GM15510 (cell line): Measurements from ENCODE around the gene GPR132.

Experiments
- POLR2A ChIP-seq: IDR thresholded peaks from 3 replicates; pipeline ENCODE4 v1.6.1; 2011; ENCODE audit warnings: borderline replicate concordance; ENCODE audit not compliant: insufficient read length; ENCODE audit errors: extremely low read depth

Gene GPR132

DNA sequence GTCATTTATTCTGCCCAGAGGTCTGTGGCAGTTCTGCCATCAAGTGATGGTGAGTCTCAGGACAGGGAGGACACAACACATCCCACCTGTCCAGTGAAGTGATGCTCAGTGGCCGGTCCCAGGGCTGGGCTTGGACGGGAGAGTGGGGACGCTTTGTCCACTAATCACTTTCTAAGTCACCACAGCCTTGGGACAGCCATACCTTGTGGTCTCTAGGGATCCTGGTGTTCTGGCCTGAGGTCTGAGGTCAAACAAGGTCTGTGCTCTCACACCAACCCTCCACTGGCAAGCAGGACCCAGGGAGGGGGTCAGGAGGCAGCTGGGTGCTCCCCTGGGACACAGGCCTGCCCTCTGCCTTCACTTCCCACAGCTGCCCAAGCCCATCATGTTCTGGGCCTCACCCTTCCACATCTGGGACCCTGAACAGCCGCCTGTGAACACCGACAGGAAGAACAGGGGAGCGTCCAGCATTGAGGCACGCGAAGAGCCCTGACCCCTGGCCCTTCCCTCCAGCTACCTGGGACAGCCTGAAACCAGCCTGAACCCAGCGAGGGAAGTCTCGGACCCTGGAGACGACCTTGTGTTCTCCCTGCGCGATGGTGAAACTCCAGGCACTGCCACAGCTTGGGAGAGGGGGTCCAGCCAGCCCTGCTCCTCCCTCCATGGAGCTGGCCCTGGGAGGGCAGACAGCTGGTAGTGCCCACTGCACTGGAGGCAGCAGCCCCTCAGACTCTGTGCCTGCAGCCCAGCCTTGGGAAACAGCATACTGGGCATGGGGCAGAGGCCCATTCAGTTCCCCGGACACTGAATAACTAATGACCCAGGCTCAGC is 19.7 kb upstream of the GPR132 start:
- no peak for TF ChIP-seq POLR2A

DNA sequence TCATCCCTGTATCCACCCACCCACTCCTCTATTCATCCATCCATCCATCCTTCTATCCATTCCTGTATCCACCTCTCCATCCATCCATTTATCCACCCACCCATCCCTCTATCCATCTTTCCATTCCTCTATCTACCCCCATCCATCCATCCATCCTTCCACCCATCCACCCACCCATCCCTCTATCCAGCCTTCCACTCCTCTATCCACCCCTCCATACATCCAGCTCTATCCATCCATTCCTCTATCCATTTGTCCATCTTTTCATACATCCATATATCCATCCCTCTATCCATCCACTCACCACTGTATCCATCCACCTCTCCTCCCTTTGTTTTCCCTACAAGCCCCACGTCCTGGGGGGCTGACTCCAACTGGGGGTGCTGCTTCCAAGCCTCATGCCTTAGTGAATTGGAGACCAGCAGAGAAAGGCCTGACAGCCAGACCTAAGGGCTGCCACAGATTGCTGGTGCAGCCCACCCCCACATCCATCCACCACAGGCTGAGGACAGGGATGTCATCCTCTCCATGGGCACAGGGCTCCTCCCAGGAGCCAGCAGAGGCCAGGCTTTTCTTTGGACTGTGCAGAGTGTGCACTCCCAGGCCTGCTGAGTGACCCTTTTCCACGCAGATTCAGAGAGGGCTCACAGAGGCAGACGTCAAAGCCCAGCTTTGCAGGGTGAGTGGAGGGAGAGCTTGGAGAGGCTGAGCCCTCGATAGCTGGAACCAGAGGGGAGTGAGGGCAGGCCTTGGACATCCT is 18.9 kb upstream of the GPR132 start:
- no peak for TF ChIP-seq POLR2A

DNA sequence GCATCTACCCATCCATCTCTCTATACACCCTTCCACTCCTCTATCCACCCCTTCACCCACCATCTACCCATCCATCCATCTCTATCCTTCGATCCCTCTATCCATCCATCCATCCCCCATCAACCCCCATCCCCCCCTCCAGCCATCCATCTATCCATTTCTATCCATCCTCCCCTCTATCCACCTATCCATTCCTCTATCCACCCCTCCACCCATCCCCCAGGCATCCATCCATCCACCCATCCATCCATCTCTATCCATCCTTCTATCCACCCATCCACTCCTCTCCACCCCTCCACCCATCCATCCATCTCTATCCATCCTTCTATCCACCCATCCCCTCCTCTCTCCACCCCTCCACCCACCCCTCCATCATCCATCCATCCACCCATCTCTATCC is 17.5 kb upstream of the GPR132 start:
- no peak for TF ChIP-seq POLR2A

DNA sequence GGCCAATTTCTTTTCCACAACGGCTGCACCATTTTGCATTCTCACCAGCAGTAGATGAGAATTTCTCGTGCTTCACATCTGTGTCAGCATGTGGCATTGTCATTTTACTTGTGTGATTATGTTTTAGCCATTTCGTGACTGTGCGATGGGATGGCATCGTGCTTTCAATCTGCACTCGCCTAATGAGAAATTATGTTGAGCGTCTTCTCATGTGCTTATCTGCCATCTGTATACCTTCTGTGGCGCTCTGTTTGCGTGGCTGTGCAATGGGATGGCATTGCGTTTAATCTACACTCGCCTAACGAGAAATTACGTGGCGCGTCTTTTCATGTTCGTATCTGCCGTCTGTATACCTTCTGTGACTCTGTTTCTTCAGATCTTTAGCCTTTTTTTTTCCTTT is 14.9 kb upstream of the GPR132 start:
- TF ChIP-seq POLR2A, result no peak

DNA sequence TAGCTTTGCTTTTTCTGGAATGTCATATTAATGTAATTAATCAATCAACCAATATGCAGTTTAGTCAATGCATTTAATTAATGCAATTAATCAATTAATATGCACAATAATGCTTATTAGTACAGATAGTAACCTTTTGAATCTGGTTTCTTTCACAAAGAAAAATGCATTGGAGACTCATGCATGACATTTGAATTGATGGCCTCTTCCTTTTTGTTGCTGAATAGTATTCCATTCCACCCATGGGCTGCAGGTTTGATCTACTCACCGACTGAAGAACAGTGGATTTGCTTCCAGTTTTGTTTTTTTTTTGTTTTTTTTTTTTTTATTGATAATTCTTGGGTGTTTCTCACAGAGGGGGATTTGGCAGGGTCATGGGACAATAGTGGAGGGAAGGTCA is 13.1 kb upstream of the GPR132 start:
- TF ChIP-seq POLR2A, result no peak

DNA sequence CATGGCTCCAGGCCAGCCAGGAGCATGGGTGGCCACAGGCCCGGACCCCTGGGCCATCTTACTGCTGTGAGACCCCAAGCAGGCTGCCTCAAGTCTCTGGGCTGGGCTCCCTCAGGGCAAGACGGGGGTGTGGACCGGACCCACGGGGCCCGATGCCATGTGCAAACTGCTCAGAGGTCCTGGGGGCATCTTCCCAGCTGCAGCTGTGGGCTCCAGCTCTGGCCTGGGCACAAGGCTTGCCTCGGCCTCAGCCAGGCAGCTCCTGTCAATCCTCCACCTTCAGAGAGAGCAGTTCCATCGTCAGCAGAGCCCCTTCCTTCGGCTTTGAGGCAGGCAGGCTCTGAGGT is 12.4 kb upstream of the GPR132 start:
- TF ChIP-seq POLR2A, result no peak

DNA sequence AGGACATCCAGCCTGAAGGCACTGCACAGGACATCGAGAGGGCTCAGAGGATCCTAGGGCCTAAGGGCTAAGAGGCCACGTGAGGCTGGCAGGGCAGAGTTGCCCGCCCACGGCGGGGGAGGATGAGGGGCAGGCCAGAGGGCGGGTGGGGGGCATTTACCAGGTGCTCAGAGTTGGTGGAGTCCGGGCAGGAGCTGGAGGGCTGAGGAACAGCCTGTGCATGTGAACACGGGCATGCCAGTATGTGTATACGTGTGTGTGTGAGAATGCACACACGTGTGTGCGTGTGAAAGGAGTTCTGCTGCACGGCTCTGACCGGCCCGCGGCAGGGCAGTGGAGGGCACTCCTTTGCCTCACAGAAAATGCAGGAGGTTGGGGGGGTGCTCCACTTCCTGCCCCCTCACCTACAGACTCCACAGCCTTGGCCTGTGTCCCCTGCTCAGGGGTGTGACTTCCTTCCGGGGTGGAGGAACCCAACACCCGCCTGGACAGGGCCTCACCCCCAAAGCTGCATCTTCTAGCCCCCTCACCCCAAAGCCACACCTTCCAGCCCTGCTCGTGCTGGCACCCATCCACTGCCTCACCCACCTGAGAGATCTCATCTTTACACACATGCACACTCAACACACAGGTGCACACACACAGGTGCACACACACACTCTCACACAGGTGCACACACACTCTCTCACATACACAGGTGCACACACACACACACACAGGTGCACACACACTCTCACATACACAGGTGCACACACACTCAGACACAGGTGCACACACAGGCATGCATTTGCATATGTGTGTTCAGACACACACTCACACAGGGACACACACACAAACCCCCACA is 11.8 kb upstream of the GPR132 start:
- TF ChIP-seq POLR2A, result no peak

DNA sequence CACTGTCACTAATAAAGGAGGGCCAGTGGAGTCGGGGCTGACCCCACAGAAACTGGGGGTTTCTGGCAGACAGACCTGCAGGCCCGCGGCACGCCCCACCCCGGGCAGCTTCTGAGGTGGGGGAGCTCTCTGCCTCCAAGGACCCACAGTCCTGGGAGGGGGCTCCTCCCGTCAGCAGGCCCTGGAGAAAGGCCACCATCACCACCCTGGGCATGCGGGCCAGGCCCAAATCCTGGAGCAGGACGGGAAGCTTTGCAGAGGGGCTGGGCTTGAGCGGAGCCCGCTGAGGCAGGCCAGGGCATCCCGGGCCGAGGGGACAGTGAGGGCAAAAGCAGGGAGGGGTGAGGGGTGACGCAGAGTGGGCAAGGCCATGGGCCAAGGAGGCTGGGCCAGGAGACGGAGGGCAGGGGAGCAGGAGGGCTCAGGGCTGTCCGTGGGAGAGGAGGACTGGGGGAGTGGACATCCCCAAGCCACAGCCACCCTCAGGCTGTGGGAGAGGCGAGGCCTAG is 11.1 kb upstream of the GPR132 start:
- no peak for TF ChIP-seq POLR2A

DNA sequence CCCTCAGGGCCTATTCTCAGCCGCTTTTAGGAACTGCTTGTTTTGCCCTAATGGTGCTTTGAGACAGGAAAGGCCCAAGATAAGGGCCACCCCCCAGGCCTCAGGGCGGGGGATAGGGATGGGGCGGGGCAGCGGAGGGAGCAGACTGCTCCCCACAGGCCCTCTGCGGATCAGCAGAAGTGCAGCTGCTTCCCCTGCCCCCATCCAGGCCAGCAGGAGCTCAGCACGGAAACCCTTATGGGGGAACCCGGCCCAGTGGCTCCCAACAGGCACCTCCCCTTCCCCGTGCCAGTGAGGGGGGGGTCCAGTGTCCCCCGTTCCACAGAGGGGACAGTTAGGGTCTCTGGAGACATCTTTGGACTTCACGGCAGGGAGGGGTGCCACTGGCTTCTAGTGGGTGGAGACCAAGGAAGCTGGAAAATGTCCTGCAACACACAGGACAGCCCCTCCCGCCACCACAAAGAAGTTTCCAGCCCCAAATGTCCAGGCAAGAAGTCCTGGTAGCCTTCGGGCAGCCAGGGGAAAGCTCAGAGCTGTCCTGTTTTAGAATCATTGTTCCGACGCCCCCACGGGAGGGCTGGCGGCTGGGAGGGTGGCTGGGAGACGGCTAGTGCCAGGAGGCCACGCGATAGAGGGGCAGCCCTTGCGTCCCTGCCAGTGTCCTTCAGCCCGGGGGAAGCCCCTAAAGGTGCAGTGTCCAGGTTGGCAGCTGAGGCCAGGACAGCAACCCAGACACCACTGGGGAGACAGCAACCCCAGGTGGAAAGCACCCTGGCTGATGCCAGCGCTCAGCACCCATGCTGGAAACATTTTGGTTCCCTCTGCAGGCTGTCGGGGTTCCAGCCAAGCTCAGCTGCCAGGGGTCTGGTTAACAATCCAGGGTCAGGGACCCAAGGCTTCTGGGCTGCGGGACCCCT is 10.4 kb upstream of the GPR132 start:
- TF ChIP-seq POLR2A, result no peak

DNA sequence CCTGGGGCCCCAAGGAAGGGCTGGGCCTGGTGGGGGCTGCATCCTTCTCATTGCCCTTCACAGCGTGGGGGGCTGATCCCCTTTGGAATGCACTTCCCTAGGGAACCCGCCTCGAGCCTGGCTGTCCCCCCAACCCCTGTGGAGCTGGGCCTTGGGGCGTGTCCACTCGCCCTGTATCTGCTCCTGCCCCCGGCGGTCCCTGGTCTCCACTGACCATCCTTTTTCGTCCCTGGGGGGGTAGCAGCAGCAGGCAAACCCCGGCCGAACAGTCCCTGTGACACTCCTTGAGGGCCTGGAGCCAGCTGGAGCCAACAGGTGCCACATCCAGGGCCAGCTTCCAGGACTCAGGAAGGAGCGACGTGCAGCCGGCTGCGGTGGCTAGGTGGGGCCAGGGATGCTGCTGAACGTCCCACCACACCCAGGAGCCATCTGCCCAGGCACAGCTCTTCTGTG is 9.4 kb upstream of the GPR132 start:
- TF ChIP-seq POLR2A, result no peak

DNA sequence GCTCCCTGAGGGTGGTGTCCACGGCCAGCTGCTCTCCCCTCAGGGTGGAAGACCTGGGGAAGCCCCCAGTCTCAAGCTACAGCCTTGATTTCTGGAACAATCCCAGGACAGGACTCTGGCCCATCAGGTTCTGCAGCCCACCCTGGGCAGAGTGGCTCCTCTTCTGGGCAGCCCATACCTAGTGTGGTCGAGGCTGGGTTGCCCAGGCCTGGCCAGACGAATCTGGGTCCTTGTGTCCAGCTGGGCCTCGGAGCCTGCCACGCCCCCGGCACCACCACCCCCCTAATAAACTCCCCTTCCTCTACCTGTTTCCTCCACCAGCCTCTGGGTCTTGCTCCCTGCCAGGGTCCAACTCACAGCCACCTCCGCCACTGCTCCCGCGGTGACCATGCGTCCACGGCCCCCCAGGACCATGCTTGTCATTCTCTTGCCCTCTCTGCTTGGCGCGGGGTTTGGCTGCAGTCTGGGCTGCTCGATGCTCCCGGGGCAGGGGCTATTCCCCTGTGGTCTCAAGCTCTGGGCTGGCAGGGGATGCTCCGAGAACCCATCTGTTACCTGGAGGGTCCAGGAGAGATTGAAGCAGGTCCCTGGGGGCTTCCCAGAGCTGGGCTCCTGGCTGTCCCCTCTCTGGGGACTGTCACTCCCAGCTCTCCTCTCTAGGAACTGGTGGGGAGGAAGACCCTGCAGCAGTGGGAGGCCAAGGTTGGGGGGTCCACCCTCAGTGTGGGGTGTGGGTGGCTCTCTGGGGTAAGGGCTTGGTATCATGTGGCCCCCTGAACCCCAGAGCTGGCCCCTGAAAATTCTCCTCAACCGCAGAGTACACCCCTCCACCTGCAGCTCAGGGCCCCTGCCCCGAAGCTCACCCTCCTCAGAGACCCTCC is 8.7 kb upstream of the GPR132 start:
- TF ChIP-seq POLR2A, result no peak

DNA sequence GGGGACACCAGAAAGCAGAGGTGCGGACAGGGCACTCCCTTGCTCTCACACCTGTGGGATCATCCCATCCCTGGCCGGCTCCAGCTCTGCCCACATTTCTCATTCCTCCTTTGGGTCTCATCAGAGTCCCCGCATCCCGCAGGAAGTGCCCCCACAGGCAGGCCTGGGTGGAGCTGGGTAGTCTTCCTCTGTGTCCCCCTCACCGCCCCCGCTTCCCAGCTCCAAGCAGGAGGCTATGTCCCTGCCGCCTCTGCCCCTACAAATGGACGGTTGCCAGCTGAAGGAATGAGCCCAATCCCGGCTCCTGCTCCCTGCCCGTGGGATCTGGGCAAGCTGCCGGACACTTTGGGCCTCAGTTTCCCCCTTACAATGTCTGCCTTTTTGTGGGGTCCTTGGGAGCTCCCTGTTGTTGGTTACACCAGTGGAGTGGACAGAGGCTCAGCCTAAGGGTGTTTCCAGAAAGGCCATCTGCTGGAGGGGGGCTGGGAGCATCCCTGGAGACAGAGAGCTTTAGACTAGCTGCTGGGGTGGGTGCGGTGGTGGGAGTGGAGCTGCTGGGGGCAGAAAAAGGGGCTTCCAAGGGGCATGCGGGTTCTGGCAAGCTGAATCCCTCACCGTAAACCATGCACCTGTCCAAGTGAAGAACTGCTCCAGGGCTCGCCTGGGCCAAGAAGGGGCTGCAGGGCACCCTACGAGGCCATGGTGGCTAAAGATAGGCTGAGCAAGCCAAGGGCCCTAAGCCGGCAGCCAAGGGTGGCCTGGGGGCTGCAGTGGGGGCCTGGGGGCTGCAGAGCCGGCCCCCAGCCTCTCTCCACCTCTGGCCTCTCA is 7.9 kb upstream of the GPR132 start:
- TF ChIP-seq POLR2A, result no peak

DNA sequence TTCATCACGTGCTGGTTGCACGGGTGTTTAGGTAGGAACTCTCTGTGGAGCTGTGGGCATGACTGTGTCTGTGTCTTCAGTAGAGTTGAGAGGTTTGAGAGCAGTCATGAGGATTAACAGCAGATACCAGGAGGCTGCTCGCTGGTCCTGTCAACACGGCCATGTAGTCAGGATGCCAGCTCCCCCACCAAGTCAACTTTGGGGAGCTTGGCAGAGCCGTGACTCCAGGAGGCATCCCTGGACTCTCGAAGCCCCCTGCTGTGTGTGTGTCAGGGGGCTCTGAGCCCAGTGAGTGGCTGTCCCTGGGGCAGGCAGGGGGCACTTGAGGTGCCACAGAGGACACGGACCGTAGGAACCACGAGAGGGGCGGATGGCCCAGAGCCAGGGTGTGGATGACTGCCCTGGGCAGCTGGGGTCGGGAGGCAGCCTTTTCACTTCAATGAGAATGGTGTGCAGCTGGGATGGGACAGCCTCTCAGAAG is 7.2 kb upstream of the GPR132 start:
- no peak for TF ChIP-seq POLR2A

DNA sequence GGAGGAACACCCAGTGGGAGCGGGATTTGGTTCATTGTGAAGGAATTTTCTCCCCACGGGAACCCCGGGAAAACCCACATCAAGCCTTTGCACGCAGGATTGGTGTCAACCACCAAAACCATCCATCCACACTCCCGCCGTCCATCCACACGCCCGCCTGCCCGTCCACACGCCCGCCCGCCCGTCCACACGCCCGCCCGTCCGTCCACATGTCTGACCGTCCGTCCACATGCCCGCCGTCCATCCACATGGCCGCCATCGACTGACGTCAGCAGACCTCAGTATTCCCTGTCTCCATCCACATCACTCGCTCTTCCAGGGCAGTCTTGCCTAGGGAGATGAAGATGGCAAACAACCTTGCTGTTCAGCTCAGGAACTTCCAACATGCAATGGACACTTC is 6.7 kb upstream of the GPR132 start:
- no peak for TF ChIP-seq POLR2A
